CD4-positive, alpha-beta T cell treated with Interleukin-21 for 1 hour (primary cell): ENCODE data around the gene KRT33B.

Source experiments
- DNase-seq: peaks from one replicate; pipeline ENCODE4 v3.0.0-alpha.2; 2020

The KRT33B gene

GRCh38 chr17:41345992-41346391 is 23.6 kb downstream of the KRT33B start:
- no peak for DNase-seq

DNA sequence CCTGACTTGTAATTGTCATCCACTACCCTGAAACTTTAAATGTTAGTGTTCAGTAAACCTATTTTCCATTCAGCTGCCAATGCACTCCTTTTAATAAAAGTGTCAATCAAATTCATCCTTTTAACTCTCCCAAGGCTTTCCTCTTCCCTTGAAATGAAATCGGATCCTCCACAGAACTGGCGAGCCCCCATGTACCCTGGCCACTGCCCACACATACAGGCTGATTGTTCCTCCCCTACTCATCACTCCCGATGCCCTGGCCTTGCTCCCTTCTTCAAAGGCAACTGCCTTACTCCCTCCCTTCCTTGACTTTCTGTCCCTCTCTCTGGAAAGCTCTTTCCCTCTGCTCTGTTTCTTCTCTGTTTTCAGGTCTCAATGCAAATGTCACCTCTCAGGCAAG is 26.6 kb downstream of the KRT33B start:
- DNase-seq = no peak

DNA sequence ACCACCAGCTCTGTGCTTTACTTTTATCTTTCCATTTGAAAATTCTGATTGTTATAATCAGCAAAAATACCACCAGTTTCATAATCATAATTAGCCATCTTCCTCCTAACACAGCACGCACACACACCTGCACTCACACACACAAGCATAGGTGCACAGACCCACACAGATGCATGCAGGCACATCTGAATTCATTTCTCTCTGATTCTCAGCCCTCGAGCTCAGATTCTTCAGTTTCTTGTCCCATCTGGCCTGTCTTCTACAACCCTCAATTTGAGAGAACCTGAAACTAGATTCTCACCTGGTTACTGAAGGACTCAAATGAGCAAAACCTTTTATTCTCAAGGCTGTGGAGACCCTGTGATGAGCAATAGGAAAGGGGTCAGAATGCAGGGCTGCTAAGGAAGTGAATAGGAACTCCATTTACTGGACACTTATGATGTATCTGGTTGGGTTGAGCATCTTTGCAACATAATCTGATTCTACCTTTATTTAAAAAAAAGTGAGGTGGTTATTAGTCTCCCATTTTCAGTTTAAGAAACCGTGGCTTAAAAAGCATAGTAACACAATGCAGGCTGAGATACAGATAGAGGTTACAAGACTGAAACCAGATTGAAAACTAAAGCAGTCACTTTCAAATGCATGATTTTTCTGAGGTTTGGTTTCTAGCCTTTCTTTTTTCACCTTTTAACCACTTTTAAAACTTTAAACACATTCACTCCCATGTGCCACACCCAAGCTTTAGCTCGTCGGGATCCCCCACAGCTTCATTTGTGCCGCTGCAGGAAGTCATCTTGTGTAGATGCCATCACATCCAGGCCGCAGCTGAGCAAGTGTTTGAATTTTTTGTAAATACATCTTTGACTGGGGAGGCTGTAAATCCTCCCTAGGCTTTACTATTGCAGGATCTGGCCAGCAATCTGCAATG is 28.4 kb downstream of the KRT33B start:
- peak; percentile 74 for DNase-seq

- peak; percentile 22 for DNase-seq
Observed at GRCh38 chr17:41340494-41340893, 29.1 kb downstream of the KRT33B start.

GRCh38 chr17:41339571-41340172 is 29.9 kb downstream of the KRT33B start:
- DNase-seq = no peak

DNA sequence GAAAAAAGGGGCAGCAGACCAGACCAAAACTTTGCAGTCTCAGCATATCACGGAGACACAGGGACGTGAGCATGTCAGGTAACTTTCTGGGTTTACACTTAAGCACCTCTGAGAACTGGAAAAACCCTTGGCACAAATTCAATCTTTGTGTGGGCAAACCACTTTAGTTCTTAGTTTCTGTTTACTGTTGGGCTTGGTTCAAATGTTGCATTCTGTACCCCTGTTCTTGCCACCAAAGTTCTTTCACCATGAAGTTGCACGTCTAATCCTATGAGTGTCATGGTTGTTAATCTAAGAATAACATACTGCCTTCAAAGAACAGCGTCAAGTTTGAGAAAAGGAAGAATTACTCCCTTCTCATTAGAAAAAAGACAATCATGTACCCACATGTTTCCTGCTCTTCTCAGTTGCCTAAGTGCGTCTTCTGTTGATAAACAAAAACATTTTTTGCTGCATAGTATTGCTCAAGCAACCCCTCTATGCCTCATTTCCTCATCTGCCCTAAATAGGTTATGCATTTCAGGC is 30.6 kb downstream of the KRT33B start:
- DNase-seq = peak; percentile 86

DNA sequence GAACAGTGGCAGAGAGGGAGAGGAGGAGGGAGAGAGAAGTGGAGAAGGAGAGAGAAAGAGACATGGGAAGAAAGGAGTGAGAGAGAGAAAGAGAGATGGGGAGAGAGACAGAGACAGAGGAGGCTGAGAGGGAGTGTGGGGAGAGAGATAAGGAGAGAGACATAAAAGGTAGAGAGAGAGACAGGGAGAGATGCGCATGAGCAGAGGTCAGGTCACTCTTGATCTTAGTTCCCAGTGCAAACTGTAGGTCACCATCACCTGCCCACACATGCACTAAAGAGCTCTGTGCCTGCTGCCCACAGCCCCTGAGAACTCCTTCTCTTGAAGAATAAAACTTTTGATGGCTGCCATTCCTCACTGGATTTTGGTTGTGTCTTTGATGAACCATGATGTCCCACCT is 33.9 kb downstream of the KRT33B start:
- no peak for DNase-seq

GRCh38 chr17:41334385-41335305 is 35.0 kb downstream of the KRT33B start:
- peak; percentile 21 for DNase-seq

- no peak for DNase-seq
Observed at GRCh38 chr17:41333836-41334235, 35.8 kb downstream of the KRT33B start.

GRCh38 chr17:41333098-41333497 is 36.5 kb downstream of the KRT33B start:
- no peak for DNase-seq

DNA sequence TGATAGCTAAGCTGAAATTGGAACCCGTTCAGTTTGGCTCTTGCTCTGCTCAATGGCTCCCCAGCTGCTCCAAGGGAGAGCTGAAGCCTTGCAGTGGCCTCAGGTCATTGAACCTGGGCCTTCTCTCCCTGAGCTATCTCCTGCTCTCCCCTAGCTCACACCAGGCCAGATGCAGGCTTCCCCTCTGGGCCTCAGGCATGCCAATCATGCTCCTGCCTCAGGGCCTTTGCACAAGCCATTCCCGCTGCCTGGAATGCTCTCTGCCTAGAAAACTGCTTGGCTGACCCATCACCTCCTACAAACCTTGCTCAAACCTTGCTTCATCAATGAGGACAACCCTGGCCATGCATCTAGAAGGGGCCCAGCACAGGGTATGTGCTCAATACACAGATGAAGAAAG is 37.4 kb downstream of the KRT33B start:
- no peak for DNase-seq

- no peak for DNase-seq
Observed at GRCh38 chr17:41331606-41332005, 38.0 kb downstream of the KRT33B start.

GRCh38 chr17:41329279-41329948 is 40.2 kb downstream of the KRT33B start:
- peak; percentile 16 for DNase-seq

- DNase-seq = no peak
Observed at GRCh38 chr17:41328207-41328606, 41.4 kb downstream of the KRT33B start.

- no peak for DNase-seq
Observed at GRCh38 chr17:41327411-41328120, 42.0 kb downstream of the KRT33B start.

DNA sequence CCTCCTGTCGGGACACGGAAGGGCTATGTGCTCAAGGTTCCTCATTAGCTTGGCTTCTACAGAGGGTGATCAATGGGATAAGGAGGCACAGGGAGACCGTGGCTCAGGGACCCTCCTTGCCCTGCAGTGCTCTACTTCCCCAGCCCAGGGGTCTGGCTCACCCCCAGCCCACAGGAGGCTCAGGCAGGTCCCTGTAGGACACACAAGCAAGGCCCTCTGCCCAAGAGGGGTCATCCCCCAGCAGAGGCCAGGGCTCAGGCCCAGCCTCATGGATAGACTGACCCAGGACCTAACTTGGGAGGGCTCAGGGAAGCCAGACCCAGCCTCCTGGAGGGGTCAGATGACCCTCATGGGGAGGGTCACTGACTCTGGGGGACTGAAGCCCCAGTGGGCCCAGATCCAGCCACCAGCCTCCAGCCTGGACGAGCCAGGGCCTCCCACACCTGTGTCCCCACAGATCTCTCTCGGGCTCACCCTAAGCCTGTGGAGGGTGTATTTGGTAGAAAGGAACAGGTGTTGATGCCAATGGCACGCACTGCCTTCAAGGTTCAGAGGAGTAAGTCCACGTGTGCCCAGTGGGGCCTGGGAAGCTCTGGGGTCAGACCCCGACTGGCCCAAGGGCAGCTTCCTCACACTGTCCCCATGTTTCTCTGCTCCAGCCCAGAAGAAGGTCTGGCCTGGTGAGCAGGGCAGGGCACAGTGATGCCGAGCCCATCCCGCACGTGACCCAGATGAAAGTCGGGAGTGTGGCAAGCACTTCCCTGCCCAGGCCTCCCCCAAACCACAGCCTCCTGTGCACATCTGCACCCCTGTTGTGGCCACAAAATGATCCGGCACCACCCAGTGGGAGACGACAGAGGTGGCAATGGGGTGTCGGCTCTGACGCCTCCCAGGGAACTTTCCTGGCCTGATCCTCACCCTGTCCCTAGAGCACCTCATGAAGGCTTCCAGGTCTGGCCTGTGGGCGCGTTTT is 43.2 kb downstream of the KRT33B start:
- DNase-seq = peak; percentile 47

GRCh38 chr17:41325611-41326010 is 44.0 kb downstream of the KRT33B start:
- no peak for DNase-seq

DNA sequence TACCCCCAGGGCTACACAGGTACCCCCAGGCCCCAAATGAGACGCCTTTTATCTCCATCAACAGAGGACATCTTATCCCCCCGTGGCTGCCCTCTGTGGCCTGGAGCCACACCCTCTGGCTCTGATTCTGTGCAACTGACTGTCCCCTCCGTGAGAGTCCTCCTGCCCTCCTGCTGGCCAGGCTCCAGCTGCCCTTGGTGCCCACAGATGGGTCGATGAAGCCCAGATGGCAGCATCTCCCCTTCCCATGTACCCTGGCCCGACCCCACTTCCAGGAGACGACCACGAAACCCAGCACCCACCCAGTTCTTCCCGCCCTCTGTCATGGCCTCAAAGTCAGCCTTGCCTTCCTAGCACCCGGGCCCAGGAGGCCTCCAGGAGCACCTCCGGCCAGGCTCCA is 44.5 kb downstream of the KRT33B start:
- no peak for DNase-seq

DNA sequence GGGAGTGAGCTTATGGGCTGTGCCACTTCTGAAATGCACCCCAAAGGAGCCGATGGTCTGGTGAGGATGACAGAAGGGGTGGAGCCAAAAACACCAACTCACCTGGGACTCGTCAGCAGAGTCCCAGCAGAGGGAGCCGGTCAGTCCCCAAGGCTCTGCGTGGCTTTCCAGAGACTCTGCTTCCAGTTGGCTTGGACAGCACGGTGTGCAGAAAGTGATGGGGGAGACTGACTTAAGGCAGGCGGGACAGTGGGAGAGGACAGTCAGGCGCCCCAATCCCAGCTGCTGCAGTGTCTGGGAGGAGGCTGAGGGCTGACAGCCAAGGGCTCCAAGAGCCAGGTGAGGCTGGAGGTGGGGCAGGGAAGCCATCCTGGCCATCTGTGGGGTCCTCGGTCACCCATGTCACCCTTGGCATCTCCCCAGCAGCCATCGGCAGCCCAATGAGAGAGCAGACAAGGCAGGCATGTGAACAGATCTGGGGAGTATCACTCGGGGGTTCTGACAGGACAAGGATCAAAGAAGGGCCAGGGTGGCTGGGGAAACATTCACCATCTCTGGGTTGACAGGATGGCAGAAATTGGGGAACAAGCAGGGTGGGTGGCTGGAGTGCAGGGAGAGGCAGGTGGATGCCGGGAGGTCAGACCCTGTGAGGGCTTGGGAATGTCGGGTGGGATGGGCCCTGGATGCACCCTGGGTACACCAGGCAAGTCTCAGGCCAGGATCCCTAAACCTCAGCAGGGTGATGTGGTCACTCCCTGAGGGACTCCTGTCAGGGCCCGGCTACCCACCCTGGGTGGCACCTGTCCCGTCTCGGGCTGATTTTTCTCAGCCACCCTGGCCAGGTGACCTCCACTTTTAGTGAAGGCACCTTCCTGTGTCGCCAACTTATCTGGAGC is 45.2 kb downstream of the KRT33B start:
- DNase-seq = peak; percentile 23
